Ishikawa (cell line): Measurements from ENCODE around the gene EIF2B4.

Experiments used
- CEBPB ChIP-seq: IDR thresholded peaks from 2 replicates; pipeline ENCODE4 v1.6.1; 2012
- RAD21 ChIP-seq: IDR thresholded peaks from 2 replicates; pipeline ENCODE4 v1.6.1; 2012; ENCODE audit warnings: low read depth
- TAF1 ChIP-seq: IDR thresholded peaks from 2 replicates; pipeline ENCODE4 v1.6.1; 2012; ENCODE audit warnings: low read depth, mild to moderate bottlenecking
- TF ChIP-seq, protein P1 (sequence below): IDR thresholded peaks from 2 replicates; pipeline ENCODE4 v1.6.1; 2012; ENCODE audit warnings: low read depth, mild to moderate bottlenecking

DNA sequence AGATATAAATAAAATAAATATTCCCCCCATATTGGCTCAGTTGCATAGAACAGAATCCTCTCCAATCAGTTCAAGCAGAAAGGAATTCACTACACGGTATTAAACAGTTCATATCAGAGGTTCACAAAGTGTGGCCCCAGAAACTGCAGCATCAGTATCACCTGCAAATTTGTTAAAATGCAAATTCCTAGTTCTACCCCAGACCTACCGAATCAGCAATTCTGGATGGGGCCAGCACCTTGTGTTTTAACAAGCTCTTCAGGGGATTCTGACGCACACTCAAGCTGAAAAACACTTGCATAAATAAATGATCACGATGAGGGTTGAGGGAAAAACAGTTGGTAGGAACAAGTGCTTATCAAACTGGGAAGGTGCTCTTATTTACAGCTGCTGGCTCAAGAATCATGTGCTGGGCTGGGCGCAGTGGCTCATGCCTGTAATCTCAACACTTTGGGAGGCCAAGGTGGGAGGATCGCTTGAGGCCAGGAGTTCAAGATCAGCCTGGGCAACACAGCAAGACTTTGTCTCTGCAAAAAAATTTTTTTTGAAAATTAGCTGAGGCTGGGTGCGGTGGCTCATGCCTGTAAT, 19.9 kb downstream of the EIF2B4 start:
- no peak for TF ChIP-seq CEBPB
- TF ChIP-seq TAF1, result no peak
- TF ChIP-seq RAD21, result no peak
- TF ChIP-seq, protein P1, sequence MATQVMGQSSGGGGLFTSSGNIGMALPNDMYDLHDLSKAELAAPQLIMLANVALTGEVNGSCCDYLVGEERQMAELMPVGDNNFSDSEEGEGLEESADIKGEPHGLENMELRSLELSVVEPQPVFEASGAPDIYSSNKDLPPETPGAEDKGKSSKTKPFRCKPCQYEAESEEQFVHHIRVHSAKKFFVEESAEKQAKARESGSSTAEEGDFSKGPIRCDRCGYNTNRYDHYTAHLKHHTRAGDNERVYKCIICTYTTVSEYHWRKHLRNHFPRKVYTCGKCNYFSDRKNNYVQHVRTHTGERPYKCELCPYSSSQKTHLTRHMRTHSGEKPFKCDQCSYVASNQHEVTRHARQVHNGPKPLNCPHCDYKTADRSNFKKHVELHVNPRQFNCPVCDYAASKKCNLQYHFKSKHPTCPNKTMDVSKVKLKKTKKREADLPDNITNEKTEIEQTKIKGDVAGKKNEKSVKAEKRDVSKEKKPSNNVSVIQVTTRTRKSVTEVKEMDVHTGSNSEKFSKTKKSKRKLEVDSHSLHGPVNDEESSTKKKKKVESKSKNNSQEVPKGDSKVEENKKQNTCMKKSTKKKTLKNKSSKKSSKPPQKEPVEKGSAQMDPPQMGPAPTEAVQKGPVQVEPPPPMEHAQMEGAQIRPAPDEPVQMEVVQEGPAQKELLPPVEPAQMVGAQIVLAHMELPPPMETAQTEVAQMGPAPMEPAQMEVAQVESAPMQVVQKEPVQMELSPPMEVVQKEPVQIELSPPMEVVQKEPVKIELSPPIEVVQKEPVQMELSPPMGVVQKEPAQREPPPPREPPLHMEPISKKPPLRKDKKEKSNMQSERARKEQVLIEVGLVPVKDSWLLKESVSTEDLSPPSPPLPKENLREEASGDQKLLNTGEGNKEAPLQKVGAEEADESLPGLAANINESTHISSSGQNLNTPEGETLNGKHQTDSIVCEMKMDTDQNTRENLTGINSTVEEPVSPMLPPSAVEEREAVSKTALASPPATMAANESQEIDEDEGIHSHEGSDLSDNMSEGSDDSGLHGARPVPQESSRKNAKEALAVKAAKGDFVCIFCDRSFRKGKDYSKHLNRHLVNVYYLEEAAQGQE, result no peak
